Liver (tissue), 9 donors: ENCODE data around the gene GRK1. TPM values are rescaled to one million over a fixed set of nuclear protein-coding genes. Genes with fewer than 3 reads are reported as not detected.

Experiments used
- DNase-seq: peaks from one replicate; pipeline ENCODE4 v3.0.0-alpha.2; 2017; ENCODE audit warnings: low spot score
- H3K27ac ChIP-seq, 2 donors: one replicate each; pipeline ENCODE4 v1.7.0; 2013; ENCODE audit warnings: inconsistent platforms in 2 of 2, low read length in 2 of 2, control low read depth in 1 of 2, low read depth in 1 of 2, mild to moderate bottlenecking in 1 of 2
- H3K27me3 ChIP-seq, 4 donors: one replicate each; pipeline versions ENCODE4 v1.6.1 to v1.7.0; 2013; ENCODE audit warnings: low read length in 3 of 4, inconsistent platforms in 1 of 4, mild to moderate bottlenecking in 1 of 4, moderate library complexity in 1 of 4; ENCODE audit not compliant: control insufficient read depth in 4 of 4, insufficient read depth in 4 of 4
- H3K36me3 ChIP-seq, 4 donors: one replicate each; pipeline versions ENCODE4 v1.6.1 to v1.7.0; 2013; ENCODE audit warnings: low read length in 3 of 4, mild to moderate bottlenecking in 3 of 4, low read depth in 1 of 4, moderate library complexity in 1 of 4; ENCODE audit not compliant: control insufficient read depth in 4 of 4, insufficient read depth in 3 of 4
- H3K4me1 ChIP-seq, 4 donors: one replicate each; pipeline versions ENCODE4 v1.6.1 to v1.7.0; 2013; ENCODE audit warnings: low read length in 3 of 4, mild to moderate bottlenecking in 3 of 4, moderate library complexity in 1 of 4; ENCODE audit not compliant: control insufficient read depth in 4 of 4, insufficient read depth in 4 of 4
- H3K4me3 ChIP-seq, 3 donors: one replicate each; pipeline versions ENCODE4 v1.6.1 to v1.7.0; 2013; ENCODE audit warnings: low read length in 3 of 3, control low read depth in 1 of 3, low read depth in 1 of 3, mild to moderate bottlenecking in 1 of 3
- H3K9ac ChIP-seq, 2 donors: one replicate each; pipeline ENCODE4 v1.7.0; 2013; ENCODE audit warnings: low read length in 2 of 2, mild to moderate bottlenecking in 2 of 2, moderate library complexity in 2 of 2, control low read depth in 1 of 2, low read depth in 1 of 2
- H3K9me3 ChIP-seq, 4 donors: one replicate each; pipeline versions ENCODE4 v1.6.1 to v1.7.0; 2013; ENCODE audit warnings: low read length in 3 of 4; ENCODE audit not compliant: control insufficient read depth in 4 of 4
- ATF3 ChIP-seq: IDR thresholded peaks from 2 replicates; pipeline ENCODE4 v1.6.1; 2016; ENCODE audit warnings: antibody characterized with exemption
- CTCF ChIP-seq: fragments of 150-350 bp; IDR thresholded peaks from 2 replicates; pipeline ENCODE4 v1.5.1; 2017; ENCODE audit warnings: improper control_type of control experiment, low read depth, low read length; ENCODE audit not compliant: missing input control
- EGR1 ChIP-seq, 2 donors: IDR thresholded peaks; 2 replicates each; pipeline ENCODE4 v1.6.1; 2016 to 2018; ENCODE audit warnings: antibody characterized with exemption in 2 of 2, low read depth in 2 of 2
- FOXA1 ChIP-seq: IDR thresholded peaks from 2 replicates; pipeline ENCODE4 v1.6.1; 2016; ENCODE audit warnings: antibody characterized with exemption
- FOXA2 ChIP-seq: IDR thresholded peaks from 2 replicates; pipeline ENCODE4 v1.6.1; 2016; ENCODE audit warnings: antibody characterized with exemption
- GABPA ChIP-seq, 2 donors: IDR thresholded peaks in 1 of 2; conservative IDR thresholded peaks in 1 of 2; 2 replicates each; pipeline ENCODE4 v1.6.1; 2016; ENCODE audit warnings: antibody characterized with exemption in 2 of 2, mild to moderate bottlenecking in 1 of 2, moderate library complexity in 1 of 2
- HNF4A ChIP-seq, 2 donors: conservative IDR thresholded peaks; 2 replicates each; pipeline ENCODE4 v1.6.1; 2016; ENCODE audit warnings: antibody characterized with exemption in 2 of 2, mild to moderate bottlenecking in 2 of 2
- HNF4G ChIP-seq: IDR thresholded peaks from 2 replicates; pipeline ENCODE4 v1.6.1; 2016; ENCODE audit warnings: antibody characterized with exemption
- JUND ChIP-seq, 2 donors: IDR thresholded peaks; 2 replicates each; pipeline ENCODE4 v1.6.1; 2016; ENCODE audit warnings: antibody characterized with exemption in 2 of 2
- MAX ChIP-seq: IDR thresholded peaks from 2 replicates; pipeline ENCODE4 v1.6.1; 2016; ENCODE audit warnings: antibody characterized with exemption
- NR2F2 ChIP-seq: IDR thresholded peaks from 2 replicates; pipeline ENCODE4 v1.6.1; 2016; ENCODE audit warnings: antibody characterized with exemption
- RAD21 ChIP-seq, 2 donors: IDR thresholded peaks; 2 replicates each; pipeline ENCODE4 v1.6.1; 2016; ENCODE audit warnings: antibody characterized with exemption in 2 of 2, mild to moderate bottlenecking in 2 of 2
- REST ChIP-seq: IDR thresholded peaks from 2 replicates; pipeline ENCODE4 v1.6.1; 2016; ENCODE audit warnings: antibody characterized with exemption, mild to moderate bottlenecking
- RXRA ChIP-seq, 2 donors: IDR thresholded peaks; 2 replicates each; pipeline ENCODE4 v1.6.1; 2017 to 2018; ENCODE audit warnings: antibody characterized with exemption in 2 of 2, mild to moderate bottlenecking in 1 of 2
- SP1 ChIP-seq: IDR thresholded peaks from 2 replicates; pipeline ENCODE4 v1.6.1; 2018; ENCODE audit warnings: antibody characterized with exemption, mild to moderate bottlenecking
- TAF1 ChIP-seq: conservative IDR thresholded peaks from 2 replicates; pipeline ENCODE4 v1.6.1; 2016; ENCODE audit warnings: antibody characterized with exemption, mild to moderate bottlenecking
- YY1 ChIP-seq: IDR thresholded peaks from 2 replicates; pipeline ENCODE4 v1.6.1; 2016; ENCODE audit warnings: antibody characterized with exemption, mild to moderate bottlenecking
- WGBS: extraction: QIAGEN DNeasy Blood & Tissue Kit; methylation state at CpG from one replicate; pipeline ENCODE4 v1.1.7; 2013; 5-methylcytosine and 5-hydroxymethylcytosine counted together
- polyA plus RNA-seq, 2 donors: library from polyadenylated mRNA; stranded (reverse) in 1 of 2; unstranded in 1 of 2; fragments of 200-250 nt in 1 of 2; fragments of >200 nt in 1 of 2; fragmentation: Nextera tagmentation in 1 of 2; extraction: Ambion mirVana in 1 of 2; gene quantifications; one replicate each; pipeline versions ENCODE4 v1.2.1 to v1.2.3, GENCODE V29; 2013 to 2015
- total RNA-seq, 2 donors: library from RNA; depleted of rRNA; stranded (reverse); fragments of >200 nt; gene quantifications; one replicate each; pipeline ENCODE4 v1.2.3, GENCODE V29; 2014
- donor health status: healthy.
- donor health status: healthy.
- donor health status: healthy.
- donor health status: healthy.
- donor health status: healthy.

GRK1 gene
- under 1 TPM in 1 of 2 donors, not detected in 1; 0.05 TPM for total RNA-seq
- not detected for polyA plus RNA-seq

GRCh38 chr13:113666951-113667701 lies at the start of gene GRK1:
Gene GRK1, plus strand, starts transcription at chr13:113667219. Its CDS starts 168 bp downstream, at chr13:113667387.
- Histone ChIP-seq H3K9ac (no peak within 1 kb of the TSS), H3K36me3 (no peaks in the 10 kb centered on the region), H3K4me3 (no peak within 1 kb of the TSS), H3K27ac (no peak within 1 kb of the TSS), H3K27me3 (peaks cover 0 to 7% (median under 1%) of the 10 kb centered on the region in 4 donors), H3K4me1 (peaks cover 0 to 4% (median 0%) of the 10 kb centered on the region in 4 donors), H3K9me3 (peaks cover 0 to 7% (median 1%) of the 10 kb centered on the region in 4 donors)
- TF ChIP-seq TAF1 = no peak
- TF ChIP-seq ATF3 = no peak
- no peak for TF ChIP-seq FOXA1
- no peak for TF ChIP-seq FOXA2
- no peak for TF ChIP-seq SP1
- TF ChIP-seq YY1 = no peak
- TF ChIP-seq EGR1 (IDR thresholded peaks at IDR 0.05; ENCODE audit: low read depth in 2 of 2) = no peak
- TF ChIP-seq MAX = no peak
- TF ChIP-seq REST = no peak
- no peak for TF ChIP-seq RAD21 (IDR thresholded peaks at IDR 0.05)
- TF ChIP-seq HNF4G = no peak
- no peak for TF ChIP-seq HNF4A (conservative IDR thresholded peaks at IDR 0.05)
- TF ChIP-seq JUND (IDR thresholded peaks at IDR 0.05) = no peak
- no peak for TF ChIP-seq GABPA (IDR thresholded peaks at IDR 0.05 in 1 of 2, conservative IDR thresholded peaks at IDR 0.05 in 1 of 2)
- DNase-seq = no peak
- WGBS = 78% methylated on average over 32 of the region's 32 CpGs

GRCh38 chr13:113617961-113618360 lies 49.1 kb upstream of the GRK1 start:
- H3K27ac ChIP-seq = no peak overlapping the region
- no peaks in the 10 kb centered on the region for H3K9me3 ChIP-seq
- no peak overlapping the region for H3K9ac ChIP-seq
- no peaks in the 10 kb centered on the region for H3K4me1 ChIP-seq
- TF ChIP-seq SP1 = no peak
- no peak for TF ChIP-seq EGR1 (IDR thresholded peaks at IDR 0.05; ENCODE audit: low read depth in 2 of 2)
- no peak for TF ChIP-seq CTCF
- TF ChIP-seq REST = no peak
- no peak for TF ChIP-seq YY1
- no peak for TF ChIP-seq RAD21 (IDR thresholded peaks at IDR 0.05)
- TF ChIP-seq HNF4A (conservative IDR thresholded peaks at IDR 0.05) = no peak
- TF ChIP-seq NR2F2 = no peak
- TF ChIP-seq MAX = no peak
- no peak for TF ChIP-seq JUND (IDR thresholded peaks at IDR 0.05)
- no peak for TF ChIP-seq RXRA (IDR thresholded peaks at IDR 0.05)
- DNase-seq = no peak
- H3K27me3 ChIP-seq = no peaks in the 10 kb centered on the region
- no peak overlapping the region for H3K4me3 ChIP-seq
- peaks cover 0 to 10% (median 4%) of the 10 kb centered on the region in 4 donors for H3K36me3 ChIP-seq
- WGBS = 95% methylated on average over 5 of the region's 5 CpGs
